H1 (cell line): ENCODE data around the gene TWIST2. TPM values are rescaled to one million over a fixed set of nuclear protein-coding genes. Genes with fewer than 3 reads are reported as not detected.

Experiments used
- EP300 ChIP-seq, 2 experiments: IDR thresholded peaks; 1 replicate in 1 of 2; 2 replicates in 1 of 2; pipeline ENCODE4 v1.6.1; 2011 to 2012; ENCODE audit warnings: low read depth in 2 of 2, low read length in 2 of 2, mild to moderate bottlenecking in 2 of 2, borderline replicate concordance in 1 of 2, inconsistent platforms in 1 of 2, moderate library complexity in 1 of 2
- HDAC2 ChIP-seq, 2 experiments: fragments of 300-600 bp in 1 of 2; sonication (generic) in 1 of 2; IDR thresholded peaks; 2 replicates each; pipeline ENCODE4 v1.6.1; 2011 to 2012; ENCODE audit warnings: low read depth in 2 of 2, low read length in 2 of 2, mild to moderate bottlenecking in 2 of 2, moderate library complexity in 2 of 2, borderline replicate concordance in 1 of 2, inconsistent platforms in 1 of 2
- RXRA ChIP-seq: IDR thresholded peaks from 2 replicates; pipeline ENCODE4 v1.6.1; 2011; ENCODE audit warnings: low read depth, mild to moderate bottlenecking, low read length, moderate library complexity; ENCODE audit not compliant: insufficient read depth
- SIRT6 ChIP-seq: IDR thresholded peaks from one replicate; pipeline ENCODE4 v1.7.1; 2012; ENCODE audit warnings: low read length, inconsistent platforms
- TBP ChIP-seq: IDR thresholded peaks from 2 replicates; pipeline ENCODE4 v1.6.1; 2011; ENCODE audit warnings: low read depth, low read length, improper control_type of control experiment
- YY1 ChIP-seq: IDR thresholded peaks from 2 replicates; pipeline ENCODE4 v1.6.1; 2011; ENCODE audit warnings: low read depth, mild to moderate bottlenecking, low read length
- polyA plus RNA-seq, 7 experiments: library from polyadenylated mRNA; depleted of rRNA in 3 of 7; stranded (reverse) in 5 of 7; unstranded in 2 of 7; fragments of >200 nt in 5 of 7; fragments of 200-250 nt in 2 of 7; gene quantifications; 1 replicate in 5 of 7; 2 replicates in 1 of 7; 4 replicates in 1 of 7; pipeline versions ENCODE4 v1.2.1 to v1.2.3, GENCODE V29; 2011 to 2013; ENCODE audit warnings: missing spikeins in 2 of 7, mixed read lengths in 2 of 7
- total RNA-seq: library from RNA; stranded (reverse); fragmentation: NEBNext Ultra II Directional; extraction: Animal tissue kit (Norgen Biotek cat#: 25700); gene quantifications from 2 replicates; pipeline ENCODE4 v1.2.1, GENCODE V29; 2021

TWIST2 gene
- total and polyA plus RNA-seq, 2 of the 8 experiments (the other 6 are each of a cell fraction or from before 2014, with no cell fraction given) = 2.6 to 4.3 TPM

DNA sequence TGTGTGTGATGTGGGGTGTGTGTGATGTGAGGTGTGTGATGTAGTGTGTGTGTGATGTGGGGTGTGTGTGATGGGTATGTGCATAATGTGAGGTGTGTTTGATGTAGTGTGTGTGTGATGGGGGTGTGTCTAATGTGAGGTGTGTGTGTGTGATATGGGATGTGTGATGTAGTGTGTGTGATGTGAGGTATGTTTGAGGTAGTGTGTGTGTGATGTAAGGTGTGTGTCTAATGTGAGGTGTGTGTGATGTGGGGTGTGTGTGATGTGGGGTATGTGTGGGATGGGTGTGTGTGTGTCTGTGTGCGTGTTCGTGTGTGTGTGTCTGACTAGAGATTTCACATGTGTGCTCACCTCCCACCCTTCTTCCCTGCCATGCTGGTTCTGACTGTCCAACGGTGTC is 56.3 kb downstream of the TWIST2 start (continued):
- TF ChIP-seq HDAC2 (IDR thresholded peaks at IDR 0.05; ENCODE audit: borderline replicate concordance in 1 of 2, low read depth in 2 of 2, low read length in 2 of 2) (no peak), YY1 (no peak), TBP (no peak), RXRA (no peak), EP300 (IDR thresholded peaks at IDR 0.05; ENCODE audit: borderline replicate concordance in 1 of 2, low read depth in 2 of 2, low read length in 2 of 2) (no peak), SIRT6 (no peak)
